Stomach (tissue), 9 donors: ENCODE measurements around the gene SESTD1. TPM values are rescaled to one million over a fixed set of nuclear protein-coding genes. Genes with fewer than 3 reads are reported as not detected.

Experiments used
- DNase-seq, 2 donors: peaks; one replicate each; pipeline versions ENCODE4 v3.0.0 to v3.0.0-alpha.2; 2013 to 2019
- H3K27ac ChIP-seq, 5 donors: fragments of 200-600 bp in 4 of 5; sonication (generic) in 4 of 5; one replicate each; pipeline ENCODE4 v1.5.1; 2013 to 2019; ENCODE audit warnings: mild to moderate bottlenecking in 1 of 5, moderate library complexity in 1 of 5
- H3K27me3 ChIP-seq, 3 donors: fragments of 200-600 bp; sonication (generic); one replicate each; pipeline ENCODE4 v1.5.1; 2017 to 2019; ENCODE audit warnings: mixed run types in 1 of 3
- H3K36me3 ChIP-seq, 4 donors: fragments of 200-600 bp; sonication (generic); 1 replicate in 3 of 4; 2 replicates in 1 of 4; pipeline ENCODE4 v1.5.1; 2016 to 2019
- H3K4me1 ChIP-seq, 4 donors: fragments of 200-600 bp; sonication (generic); one replicate each; pipeline ENCODE4 v1.5.1; 2016 to 2019
- H3K4me3 ChIP-seq, 4 donors: fragments of 200-600 bp; sonication (generic) in 3 of 4; one replicate each; pipeline ENCODE4 v1.5.1; 2016 to 2019; ENCODE audit warnings: mild to moderate bottlenecking in 1 of 4
- H3K9me3 ChIP-seq, 4 donors: fragments of 200-600 bp; sonication (generic); one replicate each; pipeline ENCODE4 v1.5.1; 2016 to 2019
- EP300 ChIP-seq: sonication (generic); formaldehyde crosslinking; IDR thresholded peaks from one replicate; pipeline ENCODE4 v1.6.1; 2017; ENCODE audit warnings: antibody characterized with exemption
- POLR2A ChIP-seq, 4 donors: fragments of 450-650 bp; IDR thresholded peaks; one replicate each; pipeline ENCODE4 v1.6.1; 2016; ENCODE audit warnings: antibody characterized with exemption in 4 of 4, control low read depth in 2 of 4, mild to moderate bottlenecking in 1 of 4, moderate library complexity in 1 of 4
- POLR2AphosphoS5 ChIP-seq, 3 donors: sonication (generic); formaldehyde crosslinking; IDR thresholded peaks; one replicate each; pipeline ENCODE4 v1.6.1; 2016; ENCODE audit warnings: antibody characterized with exemption in 3 of 3
- WGBS, 5 donors: extraction: QIAGEN DNeasy Blood & Tissue Kit in 3 of 5; methylation state at CpG; one replicate each; pipeline versions ENCODE4 v1.1.5 to v1.1.7; 2013 to 2018; 5-methylcytosine and 5-hydroxymethylcytosine counted together
- intact Hi-C: fragments of 100-400 bp; cut with DNase I; formaldehyde crosslinking; loops from one replicate; pipeline ENCODE4 v1.15.1; 2023; ENCODE audit warnings: low total_unique reads
- polyA plus RNA-seq, 3 donors: library from polyadenylated mRNA; stranded (reverse); fragments of 200-250 nt; gene quantifications; one replicate each; pipeline ENCODE4 v1.2.3, GENCODE V29; 2013
- total RNA-seq, 5 donors: library from RNA; depleted of rRNA; stranded (reverse); fragments of >200 nt; gene quantifications; one replicate each; pipeline versions ENCODE4 v1.1.0 to v1.2.3, GENCODE V29; 2014 to 2016
- TF ChIP-seq, protein P1 (sequence below), 7 experiments: fragments of 450-650 bp in 4 of 7; fragments of 200-600 bp in 3 of 7; sonication (generic) in 3 of 7; IDR thresholded peaks; one replicate each; pipeline ENCODE4 v1.5.1; 2016 to 2019; ENCODE audit warnings: antibody characterized with exemption in 7 of 7, control low read depth in 2 of 7, mild to moderate bottlenecking in 1 of 7
- donor health status: healthy with polysubstance abuse.
- donor health status: Bipolar disorder and iron deficiency.
- donor health status: healthy.

Gene SESTD1
- total and polyA plus RNA-seq, 8 donors = 7.4 to 159 (median 26.2) TPM

DNA sequence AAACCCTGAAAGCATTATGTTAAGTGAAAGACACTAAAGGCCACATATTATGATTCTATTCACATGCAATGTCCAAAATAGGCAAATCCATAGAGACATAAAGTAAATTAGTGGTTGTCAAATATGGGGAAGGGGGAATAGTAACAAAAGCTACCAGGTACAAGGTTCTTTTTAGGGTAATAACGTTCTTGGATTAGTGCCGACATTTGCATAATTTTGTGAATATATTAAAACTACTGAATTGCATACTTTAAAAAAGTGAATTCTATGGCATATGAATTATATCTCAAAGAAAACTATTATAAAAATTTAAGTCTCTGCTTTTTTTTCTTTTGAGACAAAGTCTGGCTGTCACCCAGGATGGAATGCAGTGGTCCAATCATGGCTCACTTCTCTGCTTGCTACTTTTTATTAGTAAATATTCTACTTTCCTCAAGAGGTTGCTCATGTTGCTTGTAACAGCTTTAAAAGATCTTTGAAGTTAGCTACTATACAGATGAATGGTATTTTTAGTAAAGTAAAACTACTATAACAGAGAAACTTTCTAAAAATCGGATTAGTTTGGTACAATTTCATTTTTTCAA, 2.5 kb downstream of the SESTD1 start:
- 86 to 92% (median 90%) methylated on average over 3 of the region's 3 CpGs for WGBS, 5 donors
- Histone ChIP-seq H3K9me3 (no peaks in the 10 kb centered on the region), H3K4me3 (peak overlapping the region in 1 of 4 donors; percentile 79), H3K36me3 (no peaks in the 10 kb centered on the region), H3K27ac (peak overlapping the region in 2 of 5 donors; percentile 90 to 94), H3K27me3 (no peaks in the 10 kb centered on the region), H3K4me1 (peaks cover 15 to 76% (median 39%) of the 10 kb centered on the region in 4 donors)
- TF ChIP-seq POLR2AphosphoS5 (IDR thresholded peaks at IDR 0.05) = no peak
- TF ChIP-seq, protein P1, sequence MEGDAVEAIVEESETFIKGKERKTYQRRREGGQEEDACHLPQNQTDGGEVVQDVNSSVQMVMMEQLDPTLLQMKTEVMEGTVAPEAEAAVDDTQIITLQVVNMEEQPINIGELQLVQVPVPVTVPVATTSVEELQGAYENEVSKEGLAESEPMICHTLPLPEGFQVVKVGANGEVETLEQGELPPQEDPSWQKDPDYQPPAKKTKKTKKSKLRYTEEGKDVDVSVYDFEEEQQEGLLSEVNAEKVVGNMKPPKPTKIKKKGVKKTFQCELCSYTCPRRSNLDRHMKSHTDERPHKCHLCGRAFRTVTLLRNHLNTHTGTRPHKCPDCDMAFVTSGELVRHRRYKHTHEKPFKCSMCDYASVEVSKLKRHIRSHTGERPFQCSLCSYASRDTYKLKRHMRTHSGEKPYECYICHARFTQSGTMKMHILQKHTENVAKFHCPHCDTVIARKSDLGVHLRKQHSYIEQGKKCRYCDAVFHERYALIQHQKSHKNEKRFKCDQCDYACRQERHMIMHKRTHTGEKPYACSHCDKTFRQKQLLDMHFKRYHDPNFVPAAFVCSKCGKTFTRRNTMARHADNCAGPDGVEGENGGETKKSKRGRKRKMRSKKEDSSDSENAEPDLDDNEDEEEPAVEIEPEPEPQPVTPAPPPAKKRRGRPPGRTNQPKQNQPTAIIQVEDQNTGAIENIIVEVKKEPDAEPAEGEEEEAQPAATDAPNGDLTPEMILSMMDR (IDR thresholded peaks at IDR 0.05) = no peak
- no peak for TF ChIP-seq EP300
- TF ChIP-seq POLR2A (IDR thresholded peaks at IDR 0.05) = no peak
- intact Hi-C loops = no loop called here
- peak in 1 of 2 donors; percentile 12 for DNase-seq

- H3K4me3 ChIP-seq = no peak overlapping the region
- H3K27me3 ChIP-seq = no peaks in the 10 kb centered on the region
- no peak overlapping the region for H3K27ac ChIP-seq
- H3K9me3 ChIP-seq = peaks cover 0 to 1% (median 0%) of the 10 kb centered on the region in 4 donors
- H3K4me1 ChIP-seq = peaks cover 15 to 74% (median 37%) of the 10 kb centered on the region in 4 donors
- intact Hi-C loops = no loop called here
- TF ChIP-seq, protein P1 (IDR thresholded peaks at IDR 0.05) = no peak
- TF ChIP-seq EP300 = no peak
- no peak for TF ChIP-seq POLR2AphosphoS5 (IDR thresholded peaks at IDR 0.05)
- no peak for TF ChIP-seq POLR2A (IDR thresholded peaks at IDR 0.05)
- H3K36me3 ChIP-seq = peaks cover 0 to 2% (median 0%) of the 10 kb centered on the region in 4 donors
- no peak for DNase-seq
- WGBS, 5 donors = 47 to 96% (median 79%) methylated on average over 2 of the region's 2 CpGs
These were observed 3.3 kb downstream of the SESTD1 start for GRCh38 chr2:179261151-179261825.

DNA sequence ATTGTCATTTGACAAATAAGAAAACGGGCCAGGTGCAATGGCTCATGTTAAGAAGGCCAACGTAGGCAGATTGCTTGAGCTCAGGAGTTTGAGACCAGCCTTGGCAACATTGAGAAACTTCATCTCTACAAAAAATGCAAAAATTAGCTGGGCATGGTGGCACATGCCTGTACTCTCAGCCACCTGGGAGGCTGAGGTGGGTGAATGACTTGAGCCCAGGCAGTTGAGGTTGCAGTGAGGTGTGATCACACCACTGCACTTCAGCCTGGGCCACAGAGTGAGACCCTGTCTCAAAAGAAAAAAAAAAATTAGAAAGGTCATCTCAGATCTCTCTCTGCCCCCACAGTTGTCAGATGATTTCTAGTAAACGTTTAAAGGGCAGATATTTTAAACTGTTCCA, 4.4 kb downstream of the SESTD1 start:
- Histone ChIP-seq H3K27ac (no peak overlapping the region), H3K36me3 (peaks cover 0 to 5% (median 0%) of the 10 kb centered on the region in 4 donors), H3K4me3 (no peak overlapping the region), H3K27me3 (no peaks in the 10 kb centered on the region), H3K4me1 (peaks cover 10 to 64% (median 30%) of the 10 kb centered on the region in 4 donors), H3K9me3 (peaks cover 0 to 7% (median 0%) of the 10 kb centered on the region in 4 donors)
- TF ChIP-seq, protein P1 (IDR thresholded peaks at IDR 0.05) = no peak
- TF ChIP-seq EP300 = no peak
- TF ChIP-seq POLR2A (IDR thresholded peaks at IDR 0.05) = no peak
- TF ChIP-seq POLR2AphosphoS5 (IDR thresholded peaks at IDR 0.05) = no peak
- intact Hi-C loops = no loop called here
- 64 to 71% (median 68%) methylated on average over 3 of the region's 3 CpGs for WGBS, 5 donors
- DNase-seq = no peak

GRCh38 chr2:179255129-179255528, 9.5 kb downstream of the SESTD1 start:
- Histone ChIP-seq H3K27ac (no peak overlapping the region), H3K9me3 (peaks cover 0 to 7% (median 0%) of the 10 kb centered on the region in 4 donors), H3K4me1 (peaks cover 0 to 67% (median 22%) of the 10 kb centered on the region in 4 donors), H3K4me3 (no peak overlapping the region), H3K27me3 (no peaks in the 10 kb centered on the region), H3K36me3 (peaks cover 0 to 5% (median 0%) of the 10 kb centered on the region in 4 donors)
- DNase-seq = no peak
- TF ChIP-seq EP300 (no peak), POLR2A (IDR thresholded peaks at IDR 0.05) (no peak), POLR2AphosphoS5 (IDR thresholded peaks at IDR 0.05) (no peak)
- TF ChIP-seq, protein P1 (IDR thresholded peaks at IDR 0.05) = no peak
- 67 to 79% (median 69%) methylated on average over 1 of the region's 1 CpG for WGBS, 5 donors
- intact Hi-C loops = no loop called here
